Measurements from ENCODE around the gene ACAD10.
"Not testable (repeated sequence)": the region's sequence is repeated elsewhere in the genome, so short reads cannot be mapped to it uniquely, and the experiment has no call there.

DNA sequence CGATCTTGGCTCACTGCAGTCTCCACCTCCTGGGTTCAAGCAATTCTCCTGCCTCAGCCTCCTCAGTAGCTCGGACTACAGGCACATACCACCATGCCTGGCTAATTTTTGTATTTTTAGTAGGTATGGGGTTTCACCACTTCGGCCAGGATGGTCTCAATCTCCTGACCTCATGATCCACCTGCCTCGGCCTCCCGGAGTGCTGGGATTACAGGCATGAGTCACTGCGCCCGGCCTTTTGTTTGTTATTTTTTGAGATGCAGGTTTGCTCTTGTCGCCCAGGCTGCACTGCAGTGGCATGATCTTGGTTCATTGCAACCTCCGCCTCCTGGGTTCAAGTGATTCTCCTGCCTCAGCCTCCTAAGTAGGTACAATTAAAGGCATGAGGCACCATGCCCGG lies 33.5 kb downstream of the ACAD10 start:
- TF ChIP-seq, protein P1, sequence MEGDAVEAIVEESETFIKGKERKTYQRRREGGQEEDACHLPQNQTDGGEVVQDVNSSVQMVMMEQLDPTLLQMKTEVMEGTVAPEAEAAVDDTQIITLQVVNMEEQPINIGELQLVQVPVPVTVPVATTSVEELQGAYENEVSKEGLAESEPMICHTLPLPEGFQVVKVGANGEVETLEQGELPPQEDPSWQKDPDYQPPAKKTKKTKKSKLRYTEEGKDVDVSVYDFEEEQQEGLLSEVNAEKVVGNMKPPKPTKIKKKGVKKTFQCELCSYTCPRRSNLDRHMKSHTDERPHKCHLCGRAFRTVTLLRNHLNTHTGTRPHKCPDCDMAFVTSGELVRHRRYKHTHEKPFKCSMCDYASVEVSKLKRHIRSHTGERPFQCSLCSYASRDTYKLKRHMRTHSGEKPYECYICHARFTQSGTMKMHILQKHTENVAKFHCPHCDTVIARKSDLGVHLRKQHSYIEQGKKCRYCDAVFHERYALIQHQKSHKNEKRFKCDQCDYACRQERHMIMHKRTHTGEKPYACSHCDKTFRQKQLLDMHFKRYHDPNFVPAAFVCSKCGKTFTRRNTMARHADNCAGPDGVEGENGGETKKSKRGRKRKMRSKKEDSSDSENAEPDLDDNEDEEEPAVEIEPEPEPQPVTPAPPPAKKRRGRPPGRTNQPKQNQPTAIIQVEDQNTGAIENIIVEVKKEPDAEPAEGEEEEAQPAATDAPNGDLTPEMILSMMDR (IDR thresholded peaks at IDR 0.05; ENCODE audit: low read depth, low read length, missing input control): not testable (repeated sequence)
- not testable (repeated sequence) for TF ChIP-seq TAF1 (conservative IDR thresholded peaks at IDR 0.05); SP1 (IDR thresholded peaks at IDR 0.05); YY1 (IDR thresholded peaks at IDR 0.05); RAD21 (IDR thresholded peaks at IDR 0.05); EGR1 (IDR thresholded peaks at IDR 0.05; ENCODE audit: low read depth in 2 of 2); FOXA1 (IDR thresholded peaks at IDR 0.05); RXRA (IDR thresholded peaks at IDR 0.05); HNF4G (IDR thresholded peaks at IDR 0.05)
- TF ChIP-seq, protein P2, sequence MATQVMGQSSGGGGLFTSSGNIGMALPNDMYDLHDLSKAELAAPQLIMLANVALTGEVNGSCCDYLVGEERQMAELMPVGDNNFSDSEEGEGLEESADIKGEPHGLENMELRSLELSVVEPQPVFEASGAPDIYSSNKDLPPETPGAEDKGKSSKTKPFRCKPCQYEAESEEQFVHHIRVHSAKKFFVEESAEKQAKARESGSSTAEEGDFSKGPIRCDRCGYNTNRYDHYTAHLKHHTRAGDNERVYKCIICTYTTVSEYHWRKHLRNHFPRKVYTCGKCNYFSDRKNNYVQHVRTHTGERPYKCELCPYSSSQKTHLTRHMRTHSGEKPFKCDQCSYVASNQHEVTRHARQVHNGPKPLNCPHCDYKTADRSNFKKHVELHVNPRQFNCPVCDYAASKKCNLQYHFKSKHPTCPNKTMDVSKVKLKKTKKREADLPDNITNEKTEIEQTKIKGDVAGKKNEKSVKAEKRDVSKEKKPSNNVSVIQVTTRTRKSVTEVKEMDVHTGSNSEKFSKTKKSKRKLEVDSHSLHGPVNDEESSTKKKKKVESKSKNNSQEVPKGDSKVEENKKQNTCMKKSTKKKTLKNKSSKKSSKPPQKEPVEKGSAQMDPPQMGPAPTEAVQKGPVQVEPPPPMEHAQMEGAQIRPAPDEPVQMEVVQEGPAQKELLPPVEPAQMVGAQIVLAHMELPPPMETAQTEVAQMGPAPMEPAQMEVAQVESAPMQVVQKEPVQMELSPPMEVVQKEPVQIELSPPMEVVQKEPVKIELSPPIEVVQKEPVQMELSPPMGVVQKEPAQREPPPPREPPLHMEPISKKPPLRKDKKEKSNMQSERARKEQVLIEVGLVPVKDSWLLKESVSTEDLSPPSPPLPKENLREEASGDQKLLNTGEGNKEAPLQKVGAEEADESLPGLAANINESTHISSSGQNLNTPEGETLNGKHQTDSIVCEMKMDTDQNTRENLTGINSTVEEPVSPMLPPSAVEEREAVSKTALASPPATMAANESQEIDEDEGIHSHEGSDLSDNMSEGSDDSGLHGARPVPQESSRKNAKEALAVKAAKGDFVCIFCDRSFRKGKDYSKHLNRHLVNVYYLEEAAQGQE (IDR thresholded peaks at IDR 0.05): not testable (repeated sequence)
- TF ChIP-seq, protein P3, sequence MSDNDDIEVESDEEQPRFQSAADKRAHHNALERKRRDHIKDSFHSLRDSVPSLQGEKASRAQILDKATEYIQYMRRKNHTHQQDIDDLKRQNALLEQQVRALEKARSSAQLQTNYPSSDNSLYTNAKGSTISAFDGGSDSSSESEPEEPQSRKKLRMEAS (IDR thresholded peaks at IDR 0.05): not testable (repeated sequence)
- TF ChIP-seq, protein P4, sequence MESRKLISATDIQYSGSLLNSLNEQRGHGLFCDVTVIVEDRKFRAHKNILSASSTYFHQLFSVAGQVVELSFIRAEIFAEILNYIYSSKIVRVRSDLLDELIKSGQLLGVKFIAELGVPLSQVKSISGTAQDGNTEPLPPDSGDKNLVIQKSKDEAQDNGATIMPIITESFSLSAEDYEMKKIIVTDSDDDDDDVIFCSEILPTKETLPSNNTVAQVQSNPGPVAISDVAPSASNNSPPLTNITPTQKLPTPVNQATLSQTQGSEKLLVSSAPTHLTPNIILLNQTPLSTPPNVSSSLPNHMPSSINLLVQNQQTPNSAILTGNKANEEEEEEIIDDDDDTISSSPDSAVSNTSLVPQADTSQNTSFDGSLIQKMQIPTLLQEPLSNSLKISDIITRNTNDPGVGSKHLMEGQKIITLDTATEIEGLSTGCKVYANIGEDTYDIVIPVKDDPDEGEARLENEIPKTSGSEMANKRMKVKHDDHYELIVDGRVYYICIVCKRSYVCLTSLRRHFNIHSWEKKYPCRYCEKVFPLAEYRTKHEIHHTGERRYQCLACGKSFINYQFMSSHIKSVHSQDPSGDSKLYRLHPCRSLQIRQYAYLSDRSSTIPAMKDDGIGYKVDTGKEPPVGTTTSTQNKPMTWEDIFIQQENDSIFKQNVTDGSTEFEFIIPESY (IDR thresholded peaks at IDR 0.05): not testable (repeated sequence)

All from liver (tissue), 3 donors.